SH-SY5Y (cell line): ENCODE measurements around the gene CFAP299.

Experiments
- GATA2 ChIP-seq: IDR thresholded peaks from 2 replicates; pipeline ENCODE4 v1.6.1; 2011; ENCODE audit warnings: mild to moderate bottlenecking, low read depth, low read length
- GATA3 ChIP-seq: IDR thresholded peaks from 2 replicates; pipeline ENCODE4 v1.6.1; 2011; ENCODE audit warnings: low read depth, mild to moderate bottlenecking, low read length, moderate library complexity

DNA sequence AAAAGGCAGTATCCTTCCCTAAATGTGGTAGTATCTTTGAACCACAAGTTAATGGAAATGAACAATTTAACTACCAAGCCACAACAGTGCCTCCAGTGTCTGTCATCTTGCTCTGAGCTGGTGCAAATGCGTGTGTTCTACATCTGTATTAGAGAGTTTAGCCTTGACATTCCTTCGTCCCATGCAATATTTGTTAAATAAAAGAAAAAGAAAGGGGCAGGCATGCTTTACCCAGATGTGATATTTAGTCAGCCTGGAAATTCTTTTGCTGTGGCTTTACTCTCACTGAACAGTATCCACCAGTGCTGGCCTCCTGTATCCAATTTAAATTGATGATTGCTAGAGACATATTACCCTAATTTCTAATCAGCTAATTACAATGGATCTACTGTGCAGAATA, 310.5 kb downstream of the CFAP299 start:
- no peak for TF ChIP-seq GATA2
- TF ChIP-seq GATA3 = no peak
